ENCODE measurements around the gene UQCR10. TPM values are rescaled to one million over a fixed set of nuclear protein-coding genes. Genes with fewer than 3 reads are reported as not detected.
"Not testable (repeated sequence)": the region's sequence is repeated elsewhere in the genome, so short reads cannot be mapped to it uniquely, and the experiment has no call there.

Gene UQCR10
- polyA plus RNA-seq, 3 donors = 135 to 165 (median 142) TPM

DNA sequence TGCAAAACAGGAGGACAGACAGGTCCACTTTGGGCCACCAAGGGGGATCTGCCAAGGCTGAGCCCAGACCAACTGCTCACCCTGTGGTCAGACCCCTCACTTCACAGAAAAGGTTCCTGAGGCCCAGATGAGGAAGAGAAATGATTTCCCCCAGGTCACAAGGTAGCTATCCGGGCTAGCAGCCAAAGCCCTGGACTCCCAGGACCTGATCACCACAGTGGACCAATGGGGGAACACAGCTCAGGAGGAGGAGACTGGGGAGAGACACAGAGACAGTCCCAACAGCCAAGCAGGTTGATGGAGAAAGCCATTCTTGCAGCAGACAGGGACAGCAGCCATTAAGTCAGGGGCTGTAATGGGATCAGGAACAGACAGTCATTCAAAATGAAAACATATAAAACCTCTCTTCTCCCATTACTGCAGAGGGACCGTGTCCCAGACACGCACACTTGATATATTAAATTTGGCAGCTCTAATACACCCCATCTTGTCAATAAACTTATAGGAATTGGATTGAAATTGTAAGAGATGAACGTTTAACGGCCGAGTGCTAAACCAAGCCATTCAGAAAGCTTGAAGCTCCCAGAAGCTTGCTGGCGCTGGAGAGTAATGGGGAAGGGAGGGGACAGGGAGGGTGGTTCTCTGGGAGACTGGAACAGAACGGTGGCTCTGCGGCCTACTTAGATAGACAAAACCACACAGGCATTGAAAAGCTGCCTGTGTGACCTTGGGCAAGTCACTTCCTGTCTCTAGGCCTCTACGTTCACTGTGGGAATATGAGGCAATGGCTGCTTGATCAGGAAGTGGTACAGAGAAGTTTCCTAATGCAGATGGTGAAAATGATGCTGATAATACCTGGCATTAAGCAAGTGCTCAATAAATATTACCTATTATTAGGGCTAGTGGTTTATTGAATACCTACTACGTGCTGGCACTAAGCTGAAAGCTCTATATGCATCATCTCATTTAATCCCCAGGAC lies 16.3 kb upstream of the UQCR10 start:
- no peak for DNase-seq (ENCODE audit: extremely low read depth in 1 of 11, low read depth in 9 of 11, low spot score in 4 of 11)

DNA sequence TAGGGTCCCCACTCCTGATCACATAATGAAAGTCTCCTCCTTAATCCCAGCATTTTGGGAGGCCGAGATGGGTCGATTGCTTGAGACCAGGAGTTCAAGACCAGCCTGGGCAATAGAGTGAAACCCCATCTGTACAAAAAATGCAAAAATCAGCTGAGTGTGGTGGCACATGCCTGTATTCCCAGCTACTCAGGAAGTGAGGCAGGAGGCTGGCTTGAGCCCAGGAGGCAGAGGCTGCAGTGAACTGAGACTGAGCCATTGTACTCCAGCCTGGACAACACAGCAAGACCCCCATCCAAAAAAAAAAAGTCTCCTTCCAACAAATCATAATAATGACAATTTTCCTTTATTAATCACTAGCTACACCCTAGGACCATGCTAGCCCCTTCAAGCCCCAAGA lies 15.5 kb upstream of the UQCR10 start:
- DNase-seq (ENCODE audit: extremely low read depth in 1 of 11, low read depth in 9 of 11, low spot score in 4 of 11) = no peak

DNA sequence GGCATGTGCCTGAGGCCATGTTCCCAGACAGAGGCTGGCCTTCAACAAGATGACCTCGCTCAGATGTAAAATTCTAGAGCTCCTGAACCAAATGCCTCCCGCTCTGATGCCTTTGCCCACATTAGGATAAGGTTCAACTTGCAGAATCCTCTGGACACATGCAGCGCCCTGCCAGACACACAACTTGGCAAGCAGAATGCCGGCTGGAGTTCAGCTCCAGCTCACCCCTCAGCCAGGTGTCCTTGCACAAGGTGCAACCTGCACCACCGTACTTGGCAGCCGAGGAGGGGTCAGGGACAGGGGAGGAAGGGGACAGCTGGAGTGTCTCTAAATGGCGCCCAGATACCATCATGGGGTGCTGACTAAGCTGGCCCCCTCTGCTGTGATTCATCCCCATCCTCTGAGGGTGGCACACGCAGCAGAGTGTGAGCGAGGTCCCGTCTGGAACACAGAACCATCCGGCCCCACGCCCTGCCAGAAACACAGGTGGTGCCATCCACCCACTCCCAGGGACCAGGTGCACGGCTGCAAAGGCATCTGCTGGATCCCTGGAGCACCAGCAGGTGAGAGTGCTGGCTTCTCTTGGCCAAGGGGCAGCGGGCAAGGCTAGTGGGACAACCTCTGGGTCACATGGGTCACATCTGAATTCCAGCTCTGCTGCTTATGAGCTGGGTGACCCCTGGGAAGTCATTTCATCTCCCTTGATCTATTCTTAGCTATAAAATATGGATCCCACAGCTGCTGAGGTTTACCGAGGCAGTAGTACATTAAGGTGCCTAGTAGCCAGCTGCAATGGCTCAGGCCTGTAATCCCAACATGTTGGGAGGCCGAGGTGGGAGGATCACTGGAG lies 13.1 kb upstream of the UQCR10 start:
- no peak for DNase-seq (ENCODE audit: extremely low read depth in 1 of 11, low read depth in 9 of 11, low spot score in 4 of 11)

- DNase-seq (ENCODE audit: extremely low read depth in 1 of 11, low read depth in 9 of 11, low spot score in 4 of 11) = not testable (repeated sequence)
These were observed 12.3 kb upstream of the UQCR10 start for GRCh38 chr22:29754658-29755395.

- no peak for DNase-seq (ENCODE audit: extremely low read depth in 1 of 11, low read depth in 9 of 11, low spot score in 4 of 11)
These were observed 11.3 kb upstream of the UQCR10 start for GRCh38 chr22:29755889-29756288.

DNA sequence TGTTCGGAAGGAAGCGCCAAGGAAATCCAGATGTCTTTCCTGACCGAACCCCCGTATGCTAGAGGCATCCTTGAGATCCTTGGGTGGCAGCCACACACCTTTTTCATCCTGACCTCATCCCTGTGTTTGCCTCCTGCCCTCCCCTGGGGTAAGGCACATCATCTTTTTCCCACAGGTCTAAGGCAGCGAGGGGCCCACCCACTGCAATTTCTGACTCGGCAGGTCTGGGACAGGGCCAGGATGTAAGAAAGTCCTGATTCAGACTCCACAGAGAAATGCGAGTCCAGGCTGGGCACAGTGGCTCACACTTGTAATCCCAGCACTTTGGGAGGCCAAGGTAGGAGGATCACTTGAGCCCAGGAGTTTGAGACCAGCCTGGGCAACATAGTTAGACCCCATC lies 10.8 kb upstream of the UQCR10 start:
- no peak for DNase-seq (ENCODE audit: extremely low read depth in 1 of 11, low read depth in 9 of 11, low spot score in 4 of 11)

DNA sequence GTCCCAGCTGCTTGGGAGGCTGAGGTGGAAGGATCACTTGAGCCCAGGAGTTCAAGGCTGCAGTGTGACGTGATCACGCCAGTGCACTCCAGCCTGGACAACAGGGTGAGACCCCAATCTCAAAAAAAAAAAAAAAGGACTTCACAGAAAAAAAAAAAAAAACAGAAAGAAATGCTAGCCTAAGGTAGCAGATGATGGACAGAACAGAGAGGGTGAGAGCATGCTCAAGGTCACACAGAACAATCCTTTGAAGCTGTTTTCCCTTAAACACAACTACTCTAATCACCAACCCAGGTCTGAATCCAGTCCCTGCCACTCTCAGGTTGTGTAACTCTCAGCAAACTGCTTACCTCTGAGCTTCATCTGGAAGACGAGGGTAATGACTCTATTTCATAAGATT lies 10.1 kb upstream of the UQCR10 start:
- DNase-seq (ENCODE audit: extremely low read depth in 1 of 11, low read depth in 9 of 11, low spot score in 4 of 11) = no peak

DNA sequence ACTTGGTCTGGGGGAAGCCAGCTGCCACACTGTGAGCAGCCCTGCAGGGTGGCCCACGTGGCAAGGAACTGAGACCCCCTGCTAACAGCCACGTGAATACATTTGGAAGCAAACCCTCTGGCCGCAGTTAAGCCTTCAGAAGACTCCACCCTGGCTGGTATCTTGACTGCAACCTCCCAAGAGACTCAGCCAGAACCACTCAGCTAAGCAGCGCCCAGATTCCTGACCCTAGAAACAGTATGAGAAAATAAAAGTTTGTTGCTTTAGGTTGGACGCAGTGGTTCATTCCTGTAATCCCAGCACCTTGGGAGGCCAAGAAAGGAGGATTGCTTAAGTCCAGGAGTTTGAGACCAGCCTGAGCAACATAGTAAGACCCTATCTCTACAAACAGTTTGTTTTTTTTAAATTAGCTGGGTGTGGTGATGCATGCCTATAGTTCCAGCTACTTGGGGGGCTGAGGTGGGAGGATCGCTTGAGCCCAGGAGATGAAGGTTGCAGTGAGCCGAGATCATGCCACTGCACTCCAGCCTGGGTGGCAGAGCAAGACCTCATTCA lies 9.0 kb upstream of the UQCR10 start:
- no peak for DNase-seq (ENCODE audit: extremely low read depth in 1 of 11, low read depth in 9 of 11, low spot score in 4 of 11)

DNA sequence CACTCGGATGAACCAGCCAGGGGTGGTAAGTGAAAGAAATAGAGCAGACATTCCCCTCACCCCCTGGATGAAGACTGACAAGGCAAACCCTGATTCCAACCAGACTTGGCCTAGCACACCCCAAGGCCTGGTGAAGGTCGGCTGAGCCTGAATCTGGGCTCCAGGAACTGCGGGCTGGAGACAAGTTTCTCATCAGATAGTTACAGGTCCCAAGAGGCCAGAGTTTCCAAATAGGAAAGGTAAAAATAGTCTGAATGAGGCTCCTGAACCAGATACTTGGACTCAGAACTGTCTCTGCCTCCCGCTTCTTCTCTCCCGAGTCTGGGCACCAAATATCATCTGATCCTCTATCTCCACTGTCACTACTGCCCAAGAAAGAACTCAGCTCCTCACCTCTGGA lies 8.2 kb upstream of the UQCR10 start:
- DNase-seq (ENCODE audit: extremely low read depth in 1 of 11, low read depth in 9 of 11, low spot score in 4 of 11) = no peak

DNA sequence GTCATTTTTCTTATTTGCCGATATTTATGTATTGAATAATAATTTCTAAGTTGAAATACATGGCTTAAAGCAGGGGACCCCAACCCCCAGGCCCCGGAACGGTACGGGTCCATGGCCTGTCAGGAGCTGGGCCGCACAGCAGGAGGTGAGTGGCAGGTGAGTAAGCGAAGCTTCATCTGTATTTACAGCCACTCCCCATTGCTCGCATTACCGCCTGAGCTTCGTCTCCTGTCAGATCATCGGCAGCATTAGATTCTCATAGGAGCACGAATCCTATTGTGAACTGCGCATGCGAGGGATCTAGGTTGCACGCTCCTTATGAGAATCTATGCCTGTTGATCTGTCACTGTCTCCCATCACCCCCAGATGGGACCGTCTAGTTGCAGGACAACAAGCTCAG lies 4.9 kb upstream of the UQCR10 start:
- DNase-seq (ENCODE audit: extremely low read depth in 1 of 11, low read depth in 9 of 11, low spot score in 4 of 11) = no peak

- DNase-seq (ENCODE audit: extremely low read depth in 1 of 11, low read depth in 9 of 11, low spot score in 4 of 11) = peak in 1 of 11 donors; percentile 8
These were observed 1.1 kb upstream of the UQCR10 start for GRCh38 chr22:29765905-29766631.

- DNase-seq (ENCODE audit: extremely low read depth in 1 of 11, low read depth in 9 of 11, low spot score in 4 of 11) = peak in 10 of 11 donors; percentile 87 to 95 (median 93)
These were observed 468 bp upstream of the UQCR10 start, which contains the start of gene ZMAT5 for GRCh38 chr22:29766632-29767170. ZMAT5 (minus strand) TSS chr22:29767007; CDS start chr22:29748544, 18,463 bp downstream.

DNA sequence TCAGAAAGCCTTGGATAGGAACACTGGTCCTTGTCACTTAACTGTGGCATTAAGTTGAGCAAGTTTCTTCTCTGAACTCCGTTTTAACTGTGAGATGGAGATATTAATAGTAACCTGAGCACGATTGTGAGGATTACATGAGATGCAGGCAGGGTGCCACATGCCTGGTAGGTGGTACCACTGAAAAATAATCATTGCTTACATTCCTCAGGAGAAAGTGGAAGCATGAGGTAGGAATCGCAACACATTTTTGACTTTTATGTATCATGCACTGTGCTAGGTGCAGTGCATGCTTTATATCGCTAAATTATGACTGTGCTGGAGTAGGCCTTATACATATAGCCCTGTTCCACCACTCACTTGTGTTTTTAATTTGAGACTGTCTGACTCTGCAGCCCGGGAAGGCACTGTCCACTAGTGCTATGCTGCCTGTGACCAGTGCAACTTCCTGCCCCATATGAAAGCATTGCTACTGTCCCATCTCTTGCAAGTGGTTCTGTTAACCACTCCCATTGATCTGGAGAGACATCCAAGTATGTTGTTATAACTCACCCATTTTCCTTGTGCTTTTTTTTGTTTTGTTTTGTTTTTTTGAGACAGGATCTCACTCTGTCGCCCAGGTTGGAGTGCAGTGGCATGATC lies 1.0 kb downstream of the UQCR10 start:
- no peak for DNase-seq (ENCODE audit: extremely low read depth in 1 of 11, low read depth in 9 of 11, low spot score in 4 of 11)

DNA sequence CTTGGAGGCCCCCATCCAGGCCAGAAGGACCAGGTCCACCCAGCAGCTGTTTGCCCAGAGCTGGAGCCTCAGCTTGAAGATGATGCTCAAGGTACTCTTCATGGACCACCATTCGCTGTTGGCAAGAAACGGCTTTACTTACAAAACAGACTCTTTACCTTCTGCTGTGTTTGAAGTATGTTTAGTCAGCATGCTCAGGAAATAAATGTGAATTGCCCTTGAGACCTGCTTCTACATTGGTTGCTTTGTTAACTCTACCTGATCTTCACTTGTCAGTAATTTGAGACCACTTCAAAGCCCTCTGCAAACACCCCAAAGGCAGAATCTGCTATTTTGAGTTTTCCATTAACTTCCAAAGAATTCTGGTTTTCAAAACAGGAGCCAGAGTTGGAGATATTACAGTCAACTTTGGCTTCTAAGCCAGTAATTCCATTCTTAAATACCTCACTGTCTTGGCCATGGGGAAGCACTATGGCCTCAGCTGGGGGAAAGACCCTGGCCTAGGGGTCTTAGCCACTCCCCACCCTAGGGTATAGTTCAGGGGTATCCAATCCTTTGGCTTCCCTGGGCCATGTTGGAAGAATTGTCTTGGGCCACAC lies 2.7 kb downstream of the UQCR10 start:
- no peak for DNase-seq (ENCODE audit: extremely low read depth in 1 of 11, low read depth in 9 of 11, low spot score in 4 of 11)

GRCh38 chr22:29772170-29772641 lies 5.0 kb downstream of the UQCR10 start:
- DNase-seq (ENCODE audit: extremely low read depth in 1 of 11, low read depth in 9 of 11, low spot score in 4 of 11) = no peak

- no peak for DNase-seq (ENCODE audit: extremely low read depth in 1 of 11, low read depth in 9 of 11, low spot score in 4 of 11)
These were observed 6.1 kb downstream of the UQCR10 start for GRCh38 chr22:29773233-29773632.

DNA sequence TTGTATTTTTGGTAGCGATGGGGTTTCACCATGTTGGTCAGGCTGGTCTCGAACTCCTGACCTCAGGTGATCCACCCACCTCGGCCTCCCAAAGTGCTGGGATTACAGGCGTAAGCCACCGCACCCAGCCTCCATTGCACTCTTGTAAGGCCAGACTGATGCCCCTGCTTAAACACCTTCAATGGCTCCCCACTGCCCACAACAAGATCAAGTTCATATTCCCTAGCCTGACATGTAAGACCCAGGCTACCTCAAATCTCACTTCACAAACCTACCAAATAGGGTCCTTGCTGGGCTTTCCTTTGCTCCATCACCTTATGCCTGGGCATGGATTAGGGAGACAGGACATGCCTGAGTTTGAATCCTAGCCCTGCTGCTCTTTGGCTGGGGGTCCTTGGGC lies 13.1 kb downstream of the UQCR10 start:
- no peak for DNase-seq (ENCODE audit: extremely low read depth in 1 of 11, low read depth in 9 of 11, low spot score in 4 of 11)

Measured in renal cortex interstitium (tissue), 11 donors.